Measurements from ENCODE around the gene LDB1.

The LDB1 gene

GRCh38 chr10:102120142-102120990 is at the start of gene LDB1:
Gene LDB1 (minus strand): TSS chr10:102120368. CDS start chr10:102120110, 258 bp downstream.
- TF ChIP-seq GATA3 (IDR thresholded peaks at IDR 0.05; ENCODE audit: low read depth, low read length) = no peak
- no peak for TF ChIP-seq GATA2 (IDR thresholded peaks at IDR 0.05; ENCODE audit: low read depth, low read length)

- TF ChIP-seq GATA2 (IDR thresholded peaks at IDR 0.05; ENCODE audit: low read depth, low read length) (no peak), GATA3 (IDR thresholded peaks at IDR 0.05; ENCODE audit: low read depth, low read length) (no peak)
These were observed 47.7 kb upstream of the LDB1 start for GRCh38 chr10:102167861-102168260.

GRCh38 chr10:102163342-102163989 is 43.3 kb upstream of the LDB1 start:
- no peak for TF ChIP-seq GATA3 (IDR thresholded peaks at IDR 0.05; ENCODE audit: low read depth, low read length)
- TF ChIP-seq GATA2 (IDR thresholded peaks at IDR 0.05; ENCODE audit: low read depth, low read length) = no peak

GRCh38 chr10:102159831-102160230 is 39.7 kb upstream of the LDB1 start:
- TF ChIP-seq GATA3 (IDR thresholded peaks at IDR 0.05; ENCODE audit: low read depth, low read length) (no peak), GATA2 (IDR thresholded peaks at IDR 0.05; ENCODE audit: low read depth, low read length) (no peak)

GRCh38 chr10:102159051-102159597 is 39.0 kb upstream of the LDB1 start:
- TF ChIP-seq GATA3 (IDR thresholded peaks at IDR 0.05; ENCODE audit: low read depth, low read length) (no peak), GATA2 (IDR thresholded peaks at IDR 0.05; ENCODE audit: low read depth, low read length) (no peak)

GRCh38 chr10:102157224-102157623 is 37.1 kb upstream of the LDB1 start:
- TF ChIP-seq GATA2 (IDR thresholded peaks at IDR 0.05; ENCODE audit: low read depth, low read length) (no peak), GATA3 (IDR thresholded peaks at IDR 0.05; ENCODE audit: low read depth, low read length) (no peak)

GRCh38 chr10:102154466-102155116 is 34.4 kb upstream of the LDB1 start:
- TF ChIP-seq GATA3 (IDR thresholded peaks at IDR 0.05; ENCODE audit: low read depth, low read length) (no peak), GATA2 (IDR thresholded peaks at IDR 0.05; ENCODE audit: low read depth, low read length) (no peak)

GRCh38 chr10:102153093-102153620 is 33.0 kb upstream of the LDB1 start:
- TF ChIP-seq GATA2 (IDR thresholded peaks at IDR 0.05; ENCODE audit: low read depth, low read length) (no peak), GATA3 (IDR thresholded peaks at IDR 0.05; ENCODE audit: low read depth, low read length) (no peak)

GRCh38 chr10:102152545-102152890 is 32.4 kb upstream of the LDB1 start:
- TF ChIP-seq GATA2 (IDR thresholded peaks at IDR 0.05; ENCODE audit: low read depth, low read length) (no peak), GATA3 (IDR thresholded peaks at IDR 0.05; ENCODE audit: low read depth, low read length) (no peak)

- no peak for TF ChIP-seq GATA3 (IDR thresholded peaks at IDR 0.05; ENCODE audit: low read depth, low read length)
- TF ChIP-seq GATA2 (IDR thresholded peaks at IDR 0.05; ENCODE audit: low read depth, low read length) = no peak
These were observed 31.8 kb upstream of the LDB1 start, which contains the start of gene NOLC1 for GRCh38 chr10:102151774-102152544. Gene NOLC1 (plus strand): TSS chr10:102152389. CDS start chr10:102152411, 22 bp downstream.

- no peak for TF ChIP-seq GATA2 (IDR thresholded peaks at IDR 0.05; ENCODE audit: low read depth, low read length)
- no peak for TF ChIP-seq GATA3 (IDR thresholded peaks at IDR 0.05; ENCODE audit: low read depth, low read length)
These were observed 31.0 kb upstream of the LDB1 start for GRCh38 chr10:102150970-102151773.

GRCh38 chr10:102148275-102148674 is 28.1 kb upstream of the LDB1 start:
- TF ChIP-seq GATA3 (IDR thresholded peaks at IDR 0.05; ENCODE audit: low read depth, low read length) (no peak), GATA2 (IDR thresholded peaks at IDR 0.05; ENCODE audit: low read depth, low read length) (no peak)
